K562 (cell line): ENCODE results near the gene PLAC1. TPM values are rescaled to one million over a fixed set of nuclear protein-coding genes. Genes with fewer than 3 reads are reported as not detected.

Experiments
- ATAC-seq: fragments of 200-7000 bp; cut with Tn5 transposase; 3 replicates; pipeline ENCODE4 v1.9.1; 2020; ENCODE audit warnings: moderate library complexity
- BruUV-seq: library from RNA; stranded (reverse); fragments of 400-500 nt; replicated peaks from 2 replicates; lab custom pipeline; 2021; lab: Mats Ljungman, UMichigan
- CTCF ChIA-PET: fragments of 300-600 bp; formaldehyde crosslinking; extraction: SDS; loops from one replicate; lab custom pipeline; 2021; ENCODE audit warnings: low intra/inter-chr PET ratio; lab: Yijun Ruan, JAX
- POLR2A ChIA-PET: fragments of 300-600, 350-650 bp; sonication (Branson Sonifier 250); formaldehyde crosslinking; extraction: SDS; loops from one replicate; lab custom pipeline; 2021; ENCODE audit warnings: antibody characterized with exemption, inconsistent platforms; lab: Yijun Ruan, JAX
- DNase-seq, 4 experiments: peaks; one replicate each; pipeline versions ENCODE4 v3.0.0 to v3.0.0-alpha.2; 2011 to 2018; ENCODE audit warnings: low spot score in 3 of 4, mixed read lengths in 3 of 4; ENCODE audit errors: extremely low read depth in 1 of 4
- FAIRE-seq: peaks from 2 replicates; lab custom pipeline; 2011; peaks lifted over from hg19 to GRCh38; lab: Jason Lieb, UNC
- H2AFZ ChIP-seq: 2 replicates; pipeline ENCODE4 v1.6.0; 2011; ENCODE audit warnings: low read depth, low read length, control low read depth, inconsistent platforms
- H3K27ac ChIP-seq: fragments of 200-600 bp; 3 replicates; pipeline ENCODE4 v1.8.0; 2011; ENCODE audit warnings: low read depth, mild to moderate bottlenecking, control low read depth, inconsistent platforms, low read length, moderate library complexity, mixed read lengths; ENCODE audit errors: extremely low read depth
- H3K27me3 ChIP-seq, 2 experiments: fragments of 300-600 bp in 1 of 2; 2 replicates in 1 of 2; 3 replicates in 1 of 2; pipeline versions ENCODE4 v1.6.0 to v1.8.0; 2011; ENCODE audit warnings: inconsistent platforms in 2 of 2, low read length in 2 of 2, mild to moderate bottlenecking in 1 of 2, mixed read lengths in 1 of 2, moderate library complexity in 1 of 2; ENCODE audit not compliant: control insufficient read depth in 2 of 2, insufficient read depth in 2 of 2
- H3K36me3 ChIP-seq: fragments of 300-600 bp; 3 replicates; pipeline ENCODE4 v1.8.0; 2011; ENCODE audit warnings: mild to moderate bottlenecking, low read length, inconsistent platforms; ENCODE audit not compliant: control insufficient read depth, insufficient read depth
- H3K4me1 ChIP-seq, 2 experiments: fragments of 200-600 bp in 1 of 2; replicated peaks in 1 of 2; 2 replicates in 1 of 2; 3 replicates in 1 of 2; pipeline versions ENCODE4 v1.5.1 to v1.8.0; 2011; ENCODE audit warnings: inconsistent platforms in 2 of 2, low read length in 2 of 2, mild to moderate bottlenecking in 1 of 2, mixed read lengths in 1 of 2, moderate library complexity in 1 of 2; ENCODE audit not compliant: control insufficient read depth in 2 of 2, insufficient read depth in 2 of 2
- H3K4me2 ChIP-seq: 2 replicates; pipeline ENCODE4 v1.6.1; 2011; ENCODE audit warnings: low read length, control low read depth, inconsistent platforms, mixed read lengths; ENCODE audit not compliant: insufficient read depth
- H3K4me3 ChIP-seq: fragments of 200-600 bp; sonication (generic), shearing (Covaris generic); 2 replicates; pipeline ENCODE4 v1.5.1; 2016; ENCODE audit warnings: control low read depth, inconsistent platforms
- H3K79me2 ChIP-seq: fragments of 200-600 bp; 3 replicates; pipeline ENCODE4 v1.8.0; 2011; ENCODE audit warnings: low read length, inconsistent platforms; ENCODE audit not compliant: control insufficient read depth, insufficient read depth
- H3K9ac ChIP-seq, 2 experiments: 2 replicates each; pipeline versions ENCODE4 v1.6.0 to v1.6.1; 2011; ENCODE audit warnings: low read depth in 2 of 2, low read length in 2 of 2, control low read depth in 1 of 2, inconsistent platforms in 1 of 2, mild to moderate bottlenecking in 1 of 2, mixed read lengths in 1 of 2; ENCODE audit not compliant: insufficient read depth in 1 of 2
- H3K9me1 ChIP-seq: one replicate; pipeline ENCODE4 v1.6.0; 2011; ENCODE audit warnings: inconsistent platforms, mild to moderate bottlenecking, low read length, moderate library complexity; ENCODE audit not compliant: control insufficient read depth, insufficient read depth
- H3K9me3 ChIP-seq: replicated peaks from 2 replicates; pipeline ENCODE4 v1.5.1; 2011; ENCODE audit warnings: low read depth, low read length, inconsistent platforms; ENCODE audit not compliant: control insufficient read depth, insufficient read depth
- H4K20me1 ChIP-seq: replicated peaks from 2 replicates; pipeline ENCODE4 v1.6.1; 2011; ENCODE audit warnings: low read length, inconsistent platforms, mixed read lengths; ENCODE audit not compliant: control insufficient read depth, insufficient read depth
- ARID4B ChIP-seq: sonication (generic); formaldehyde crosslinking; IDR thresholded peaks from 2 replicates; pipeline ENCODE4 v1.8.0; 2022; ENCODE audit warnings: mild to moderate bottlenecking, missing genetic modification reagents
- RBM25 ChIP-seq: fragments of 200-400 bp; formaldehyde crosslinking; IDR thresholded peaks from 2 replicates; pipeline ENCODE4 v1.6.1; 2018; ENCODE audit warnings: low read length, low read depth, moderate library complexity; ENCODE audit not compliant: severe bottlenecking
- SIN3A ChIP-seq, 2 experiments: fragments of 150-350 bp in 1 of 2; IDR thresholded peaks; 2 replicates each; pipeline ENCODE4 v1.6.1; 2011 to 2016; ENCODE audit warnings: borderline replicate concordance in 2 of 2, low read depth in 2 of 2, low read length in 2 of 2, mild to moderate bottlenecking in 2 of 2, moderate library complexity in 2 of 2; ENCODE audit not compliant: control insufficient read depth in 1 of 2
- THRA ChIP-seq: fragments of 450-650 bp; IDR thresholded peaks from 2 replicates; pipeline ENCODE4 v1.6.1; 2017; ENCODE audit warnings: mild to moderate bottlenecking, moderate library complexity
- WGBS: fragments of 100-300 bp; shearing (Covaris generic); methylation state at CpG from one replicate; pipeline ENCODE4 v1.1.6; 2016; ENCODE audit warnings: low coverage, mixed read lengths; ENCODE audit not compliant: insufficient coverage; ENCODE audit errors: missing lambda C conversion rate; 5-methylcytosine and 5-hydroxymethylcytosine counted together
- in situ Hi-C: fragments of 300-500 bp; cut with MboI; formaldehyde crosslinking; loops from 4 replicates; pipeline ENCODE4 v1.15.0; 2018; ENCODE audit warnings: inconsistent platforms, mixed read lengths
- intact Hi-C: fragments of 100-400 bp; cut with micrococcal nuclease; formaldehyde crosslinking; loops from 2 replicates; pipeline ENCODE4 v1.14.2; 2022
- polyA plus RNA-seq, 8 experiments: library from polyadenylated mRNA; depleted of rRNA in 4 of 8; stranded (reverse) in 5 of 8; unstranded in 3 of 8; fragments of >200 nt; fragmentation: Nextera tagmentation in 2 of 8; fragmentation: Illumina TruSeq in 1 of 8; extraction: Ambion mirVana in 2 of 8; extraction: Trizol in 1 of 8; gene quantifications; 2 replicates each; pipeline versions ENCODE4 v1.2.1 to v1.2.3, GENCODE V29; 2011 to 2014; ENCODE audit warnings: inconsistent platforms in 1 of 8, missing spikeins in 1 of 8
- total RNA-seq, 7 experiments: library from RNA; depleted of rRNA in 6 of 7; stranded (reverse); fragments of >200 nt in 6 of 7; fragmentation: Illumina TruSeq in 2 of 7; extraction: Trizol in 2 of 7; gene quantifications; 2 replicates each; pipeline versions ENCODE4 v1.2.1 to v1.2.3, GENCODE V29; 2011 to 2021; ENCODE audit warnings: low replicate concordance in 1 of 7

The PLAC1 gene
- total and polyA plus RNA-seq, 9 of the 15 experiments (the other 6 are each of a cell fraction or from before 2014, with no cell fraction given): 0.82 to 9.1 (median 1.7) TPM

DNA sequence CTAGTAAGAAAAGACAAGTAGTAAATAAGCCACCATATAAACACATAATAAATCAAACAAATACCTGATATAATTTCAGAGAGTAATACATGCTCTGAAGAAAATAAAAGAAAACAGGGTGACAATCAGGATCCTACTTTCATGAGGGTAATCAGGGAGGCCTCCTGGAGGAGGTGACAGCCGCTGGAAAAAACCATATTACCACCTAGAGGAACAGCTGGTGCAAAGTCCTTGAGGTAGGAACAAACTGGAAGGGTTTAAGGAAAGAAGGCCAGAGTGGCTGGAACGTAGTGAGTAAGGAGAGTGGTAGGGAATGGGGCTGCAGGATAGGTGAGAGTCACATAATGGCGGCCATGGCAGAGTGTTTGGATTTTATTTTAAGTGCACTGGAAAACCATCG lies 19.1 kb upstream of the PLAC1 start (continued):
- TF ChIP-seq ARID4B (CRISPR knock-in tag): no peak
- peak; percentile 54 for TF ChIP-seq RBM25

DNA sequence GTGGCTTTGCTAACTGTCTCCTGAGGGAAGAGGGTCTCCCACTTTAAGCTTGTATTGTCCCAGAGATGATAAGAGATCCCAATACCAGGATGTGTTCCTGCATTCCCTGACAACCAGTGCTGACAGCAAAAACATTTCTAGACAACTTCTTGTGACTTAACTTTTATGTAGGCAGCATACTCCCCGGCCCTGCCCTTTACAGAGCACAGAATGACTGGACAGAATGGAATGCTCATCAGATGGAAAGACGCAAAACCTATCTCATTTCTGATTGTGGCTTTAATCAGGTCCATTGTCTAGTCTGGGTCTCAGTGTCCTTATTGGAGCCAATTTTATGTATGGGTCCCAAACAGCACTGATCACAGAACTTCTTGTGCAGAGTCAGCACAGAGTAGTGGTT lies 18.2 kb upstream of the PLAC1 start:
- DNase-seq (no peak), FAIRE-seq (no peak)
- H3K4me1 ChIP-seq: no peaks in the 10 kb centered on the region
- H3K9me3 ChIP-seq: no peaks in the 10 kb centered on the region
- POLR2A ChIA-PET: interaction anchor here (1.1 kb wide), 1 partner anchor 9 kb away, joined by 3 read pairs; no protein-coding TSS in a partner anchor
- no peak overlapping the region for H3K27ac ChIP-seq
- H2AFZ ChIP-seq: no peak overlapping the region
- H4K20me1 ChIP-seq: no peaks in the 10 kb centered on the region
- intact Hi-C loops: no loop called here
- H3K9ac ChIP-seq: no peak overlapping the region
- H3K27me3 ChIP-seq: no peaks in the 10 kb centered on the region
- CTCF ChIA-PET: no interaction called here
- 20% methylated on average over 2 of the region's 2 CpGs for WGBS
- TF ChIP-seq THRA (no peak), SIN3A (IDR thresholded peaks at IDR 0.05; ENCODE audit: borderline replicate concordance in 2 of 2, control insufficient read depth in 1 of 2, low read depth in 2 of 2, low read length in 2 of 2) (no peak)
- TF ChIP-seq, all 486 proteins: peak for 0
- no TSS peak for BruUV-seq
- no peak for ATAC-seq
- H3K36me3 ChIP-seq: no peaks in the 10 kb centered on the region
- H3K9me1 ChIP-seq: no peaks in the 10 kb centered on the region
- in situ Hi-C loops: no loop called here
- H3K79me2 ChIP-seq: no peaks in the 10 kb centered on the region
- no peak overlapping the region for H3K4me3 ChIP-seq
- H3K4me2 ChIP-seq: no peak overlapping the region
